Fibroblast of peridontal ligament (primary cell): Measurements from ENCODE around the gene NUDT21.
"Not testable (repeated sequence)": the region's sequence is repeated elsewhere in the genome, so short reads cannot be mapped to it uniquely, and the experiment has no call there.

Experiments used
- DNase-seq: peaks from one replicate; pipeline ENCODE4 v3.0.0-alpha.2; 2010; ENCODE audit errors: extremely low read depth

Gene NUDT21

DNA sequence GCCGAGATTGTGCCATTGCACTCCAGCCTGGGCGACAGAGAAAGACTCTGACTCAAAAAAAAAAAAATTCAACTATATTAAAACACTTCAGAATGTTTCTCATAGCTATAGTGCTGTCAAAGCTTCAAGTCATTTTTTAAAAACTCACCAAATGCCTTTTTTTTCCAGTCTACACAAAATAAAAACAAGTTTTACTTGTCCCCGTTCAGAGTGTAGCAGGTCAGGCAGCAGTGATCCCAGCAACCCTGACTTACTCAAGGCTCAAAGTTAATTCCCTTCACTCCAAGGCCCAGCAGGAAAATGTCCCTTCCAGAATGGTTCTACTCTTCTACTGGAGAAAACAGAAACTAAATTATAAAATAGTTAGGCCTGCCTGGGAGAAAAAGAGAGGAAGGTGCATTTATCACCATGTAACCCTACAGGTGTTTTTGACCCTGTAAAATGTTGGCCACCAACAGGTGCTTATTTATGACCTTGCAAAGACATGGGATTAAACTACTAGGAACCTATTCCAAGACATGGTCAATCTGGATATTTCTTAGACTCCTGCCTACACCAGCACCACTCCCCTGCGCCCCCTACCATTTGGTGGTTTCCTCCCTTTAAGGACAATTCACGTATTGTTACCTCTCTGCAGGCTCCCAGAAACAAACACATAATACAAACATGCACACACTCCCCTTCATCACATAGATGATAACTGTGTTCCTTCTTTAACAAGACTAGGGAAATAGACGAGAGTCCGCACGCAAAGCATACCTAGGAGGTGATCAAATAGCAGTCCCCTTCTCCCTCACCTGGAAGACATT, 31.2 kb downstream of the NUDT21 start:
- DNase-seq, result no peak

DNA sequence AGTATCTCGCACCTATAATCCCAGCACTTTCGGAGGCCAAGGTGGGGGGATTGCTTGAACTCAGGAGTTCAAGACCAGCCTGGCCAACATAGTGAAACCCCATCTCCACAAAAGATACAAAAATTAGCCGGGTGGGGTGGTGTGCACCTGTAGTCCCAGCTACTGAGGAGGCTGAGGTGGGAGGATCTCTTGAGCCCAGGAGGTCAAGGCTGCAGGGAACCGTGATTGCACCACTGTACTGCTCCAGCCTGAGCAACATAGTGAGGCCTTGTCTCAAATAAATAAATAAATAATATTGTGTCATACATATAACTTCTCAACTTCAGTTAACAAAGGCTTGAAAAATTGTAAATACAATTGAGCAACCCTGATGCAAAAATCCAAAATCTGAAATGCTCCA, 34.0 kb downstream of the NUDT21 start:
- DNase-seq, result no peak

DNA sequence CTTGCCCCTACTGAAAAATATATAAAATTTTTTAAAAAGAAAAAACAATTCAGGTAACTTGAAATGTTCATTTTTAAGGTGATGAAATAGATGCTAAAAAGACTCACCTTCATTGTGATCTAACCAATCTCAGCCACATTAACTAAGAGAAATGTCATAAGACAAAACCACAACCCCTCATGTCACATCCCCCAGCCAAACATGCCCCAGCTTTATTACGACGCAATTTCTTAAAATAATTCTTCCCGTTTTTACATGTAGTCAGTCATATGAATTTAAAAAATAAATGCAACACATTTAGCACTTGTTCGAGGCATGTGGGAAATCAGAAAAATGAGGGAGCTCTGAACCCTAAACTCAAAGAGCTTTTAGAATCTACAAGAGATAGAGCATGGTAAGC, 35.3 kb downstream of the NUDT21 start:
- DNase-seq, result no peak

DNA sequence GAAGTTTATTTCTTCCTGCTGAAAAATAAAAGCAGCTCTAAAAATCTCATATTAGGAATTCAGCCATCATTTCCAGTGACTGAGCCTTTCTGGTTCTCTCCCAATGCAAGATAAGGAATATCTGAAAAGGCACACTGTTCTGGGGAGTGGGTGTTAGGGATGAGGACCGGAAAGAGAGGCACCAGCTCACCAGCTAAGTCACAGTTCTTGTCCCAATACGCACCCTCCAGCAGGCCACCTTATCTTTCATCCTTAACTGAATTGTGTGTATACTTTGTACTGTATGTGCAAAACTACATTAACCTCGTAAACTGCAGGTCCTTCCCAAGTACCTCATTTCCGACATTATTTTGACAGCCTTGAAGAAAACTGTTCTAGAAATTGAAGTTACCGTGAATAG, 36.8 kb downstream of the NUDT21 start:
- DNase-seq, result no peak

DNA sequence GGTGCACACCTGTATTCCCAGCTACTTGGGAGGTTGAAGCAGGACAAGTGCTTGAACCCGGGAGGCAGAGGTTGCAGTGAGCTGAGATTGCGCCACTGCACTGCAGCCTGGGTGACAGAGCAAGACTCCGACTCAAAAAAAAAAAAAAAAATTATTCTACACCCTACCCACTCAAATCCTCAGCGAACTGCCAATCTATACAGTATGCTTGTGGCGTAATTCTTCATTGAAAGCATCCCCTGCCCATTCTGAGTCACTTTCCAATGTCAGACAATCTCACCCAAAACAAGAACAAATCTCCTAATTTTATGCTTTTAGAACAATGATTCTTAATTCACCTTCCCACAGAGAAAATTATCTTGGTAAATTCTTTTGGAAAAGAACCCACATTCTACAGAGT, 37.8 kb downstream of the NUDT21 start:
- no peak for DNase-seq

DNA sequence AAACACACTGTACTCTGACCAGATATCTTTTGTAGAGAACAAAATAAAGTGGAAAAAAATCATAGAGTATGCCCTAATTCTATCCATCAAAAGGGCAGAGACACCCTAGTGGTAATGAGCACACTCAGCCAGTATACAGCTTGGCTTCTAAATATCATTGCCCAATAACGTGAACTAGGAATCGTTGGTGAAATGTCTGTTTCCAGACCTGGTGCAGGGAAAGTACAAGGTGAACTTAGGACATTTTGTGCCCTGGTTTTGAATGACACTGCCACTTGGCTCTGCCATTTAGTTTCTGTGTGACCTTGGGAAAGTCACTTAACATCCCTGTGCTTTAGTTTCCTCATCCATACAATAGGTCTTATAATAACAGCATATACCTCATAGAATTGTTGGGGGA, 39.5 kb downstream of the NUDT21 start:
- DNase-seq, result no peak

DNA sequence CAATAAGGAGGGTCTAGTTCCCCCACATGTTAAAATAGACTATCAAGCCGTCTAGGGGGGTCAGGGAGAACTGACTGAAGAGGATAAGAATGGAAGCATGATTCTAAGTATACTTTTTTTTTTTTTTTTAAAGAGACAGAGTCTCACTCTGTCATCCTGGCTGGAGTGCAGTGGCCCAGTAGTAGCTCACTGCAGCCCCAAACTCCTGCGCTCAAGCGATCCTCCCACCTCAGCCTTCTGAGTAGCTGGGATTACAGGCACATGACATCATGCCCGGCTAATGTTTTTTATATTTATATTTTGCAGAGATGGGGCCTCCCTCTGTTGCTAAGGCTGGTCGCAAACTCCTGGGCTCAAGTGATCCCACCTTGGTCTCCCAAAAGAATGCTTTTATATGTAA, 40.0 kb downstream of the NUDT21 start:
- DNase-seq, result no peak

DNA sequence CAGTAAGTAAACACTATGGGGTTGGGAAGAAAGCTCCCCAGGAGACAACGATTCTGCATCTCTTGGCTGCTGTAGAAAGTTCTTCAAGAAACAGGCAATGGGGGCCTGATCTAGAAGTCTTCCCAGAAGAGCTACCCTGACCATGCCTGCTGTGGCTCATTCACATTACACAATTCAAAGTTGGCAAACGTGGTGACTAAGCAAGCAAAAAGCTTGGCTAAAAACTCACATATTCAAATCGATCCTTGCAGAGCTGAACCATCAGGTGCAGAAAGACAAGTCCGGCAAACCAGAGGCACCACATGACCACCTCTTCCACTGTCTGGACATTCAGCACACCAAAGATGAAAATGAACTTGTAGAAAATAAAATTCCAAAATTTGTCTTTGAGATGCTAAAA, 41.9 kb downstream of the NUDT21 start:
- DNase-seq, result peak; percentile 62

DNA sequence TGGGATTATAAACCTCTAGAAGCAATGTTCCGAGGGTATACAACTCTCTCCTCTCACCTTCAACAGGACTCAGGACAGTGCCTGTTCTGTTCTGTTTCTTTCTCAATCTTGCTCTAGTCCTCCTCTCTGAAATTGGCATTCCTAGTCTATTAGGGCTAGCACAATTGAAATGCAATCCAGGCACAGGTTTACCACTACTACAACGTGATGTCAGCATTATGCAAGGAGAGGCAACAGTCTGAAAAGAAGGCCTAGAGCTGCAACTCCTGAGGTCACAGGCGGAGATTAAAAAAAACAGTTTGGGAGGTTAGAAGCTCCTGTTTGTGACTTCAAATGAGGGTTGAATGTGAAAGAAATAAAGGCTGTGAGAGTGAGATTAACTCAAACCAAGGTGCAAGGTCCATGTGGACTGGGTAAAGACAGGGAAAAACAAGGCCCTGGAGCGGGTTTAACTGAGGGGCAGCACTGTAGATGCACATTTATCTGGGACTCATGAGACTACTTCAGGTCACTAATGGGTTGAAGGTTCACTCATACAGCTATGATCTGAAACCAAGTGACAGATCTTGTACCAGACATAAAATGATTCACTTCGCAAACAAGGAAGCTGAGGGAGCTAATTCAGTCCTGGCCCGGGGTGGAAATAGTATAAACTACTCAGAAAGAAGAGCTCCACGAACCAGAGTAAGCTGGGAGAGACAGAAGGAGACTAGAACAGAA, 42.6 kb downstream of the NUDT21 start:
- DNase-seq, result no peak

DNA sequence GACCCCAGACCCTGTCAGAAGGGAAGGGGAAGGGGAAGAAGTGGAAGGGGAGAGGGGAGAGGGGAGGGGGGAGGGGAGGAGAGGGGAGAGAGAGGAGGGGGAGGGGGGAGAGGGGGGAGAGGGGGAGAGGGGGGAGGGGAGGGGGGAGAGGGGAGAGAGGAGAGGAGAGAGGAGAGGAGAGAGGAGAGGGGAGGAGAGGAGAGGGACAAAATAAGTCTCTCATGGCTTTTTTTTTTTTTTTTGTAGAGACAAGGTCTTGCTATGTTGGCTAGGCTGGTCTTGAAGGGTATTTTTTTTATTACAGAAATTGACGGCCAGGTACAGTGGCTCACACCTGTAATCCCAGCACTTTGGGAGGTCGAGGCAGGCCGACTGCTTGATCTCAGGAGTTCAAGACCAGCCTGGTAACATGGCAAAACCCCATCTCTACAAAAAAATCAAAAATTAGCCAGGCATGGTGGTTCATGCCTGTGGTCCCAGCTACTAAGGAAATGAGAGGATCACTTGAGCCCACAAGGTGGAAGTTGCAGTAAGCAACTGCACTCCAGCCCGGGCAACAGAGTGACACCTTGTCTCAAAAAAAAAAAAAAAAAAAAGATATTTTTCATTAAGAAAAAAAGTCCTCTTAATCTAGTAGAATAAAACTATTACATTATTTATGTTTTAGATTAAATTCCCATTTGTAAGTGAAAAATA, 45.0 kb downstream of the NUDT21 start:
- no peak for DNase-seq

DNA sequence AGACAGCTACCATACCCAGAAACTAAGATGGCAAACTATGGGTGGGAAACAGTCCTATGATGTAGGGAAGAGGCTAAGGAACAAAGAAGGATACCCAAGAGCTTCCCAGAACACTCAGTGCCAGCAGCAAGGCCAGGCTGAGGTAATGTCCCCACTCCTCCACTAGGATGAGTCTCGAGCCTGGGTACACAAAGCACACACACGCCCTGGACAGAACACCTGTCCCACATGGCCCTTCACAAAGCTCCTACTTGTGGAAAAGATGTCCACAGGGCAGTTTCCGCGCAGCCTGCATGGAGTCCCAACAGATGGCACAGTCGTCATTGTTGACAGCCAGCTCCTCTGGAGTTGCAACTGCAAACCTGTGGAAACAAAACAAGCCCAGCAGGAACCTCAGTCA, 49.6 kb downstream of the NUDT21 start:
- no peak for DNase-seq

DNA sequence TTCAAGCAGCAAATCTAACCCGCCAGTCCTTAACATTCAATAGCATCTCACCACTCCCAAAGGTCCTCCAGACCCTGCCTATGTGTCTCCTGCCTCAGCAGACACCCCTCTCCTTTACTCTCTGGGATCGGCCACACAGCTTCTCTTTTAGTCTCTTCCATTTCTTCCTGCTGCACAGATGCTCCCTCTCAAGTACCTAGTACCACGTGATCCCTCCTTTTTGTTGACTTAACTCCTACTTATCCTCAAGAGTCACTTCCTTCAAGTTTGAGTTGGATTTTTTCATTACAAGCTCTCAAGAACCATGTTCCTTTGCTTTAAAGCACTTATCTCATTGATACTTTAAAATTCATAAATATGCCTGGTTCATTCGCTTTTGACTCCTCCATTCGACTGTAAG, 50.7 kb downstream of the NUDT21 start:
- DNase-seq, result no peak

DNA sequence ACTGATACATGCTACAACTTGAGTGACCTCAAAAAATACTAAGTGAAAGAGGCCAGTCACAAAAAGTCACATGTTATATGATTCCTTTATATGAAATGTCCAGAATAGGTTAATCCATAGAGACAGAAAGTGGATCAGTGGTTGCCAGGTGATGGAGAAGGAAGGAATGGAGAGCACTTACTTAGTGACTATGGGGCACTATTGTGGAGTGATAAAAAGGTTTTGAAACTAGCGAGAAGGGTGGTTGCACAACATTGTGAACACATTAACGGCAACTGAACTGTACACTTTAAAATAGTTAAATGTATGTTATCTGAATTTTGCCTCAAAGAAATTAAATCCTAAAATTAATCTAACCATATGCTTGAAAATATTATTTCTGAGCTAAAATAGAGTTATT, 51.6 kb downstream of the NUDT21 start:
- DNase-seq, result no peak

DNA sequence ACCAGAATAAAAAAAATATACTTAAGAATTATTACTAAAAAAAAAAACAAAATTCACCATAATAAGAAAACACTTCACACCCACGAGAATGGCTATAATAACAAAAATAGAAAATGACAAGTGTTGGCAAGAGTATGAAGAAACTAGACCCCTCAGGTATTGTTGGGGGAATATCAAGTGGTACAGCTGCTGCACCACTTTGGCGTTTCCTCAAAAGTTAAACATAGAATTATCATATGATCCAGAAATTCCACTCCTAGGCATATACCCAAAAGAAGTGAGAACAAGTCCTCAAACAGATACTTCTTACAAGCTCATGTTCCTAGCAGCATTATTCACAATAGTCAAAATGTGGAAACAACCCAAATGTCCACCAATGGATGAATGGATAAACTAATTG, 52.1 kb downstream of the NUDT21 start:
- DNase-seq, result no peak

DNA sequence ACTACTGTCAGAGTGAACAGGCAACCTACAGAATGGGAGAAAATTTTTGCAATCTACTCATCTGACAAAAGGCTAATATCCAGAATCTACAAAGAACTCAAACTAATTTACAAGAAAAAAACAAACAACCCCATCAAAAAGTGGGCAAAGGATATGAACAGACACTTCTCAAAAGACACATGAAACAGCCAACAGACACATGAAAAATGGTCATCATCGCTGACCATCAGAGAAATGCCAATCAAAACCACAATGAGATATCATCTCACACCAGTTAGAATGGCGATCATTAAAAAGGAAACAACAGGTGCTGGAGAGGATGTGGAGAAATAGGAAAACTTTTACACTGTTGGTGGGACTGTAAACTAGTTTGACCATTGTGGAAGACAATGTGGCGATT, 54.4 kb downstream of the NUDT21 start:
- not testable (repeated sequence) for DNase-seq

DNA sequence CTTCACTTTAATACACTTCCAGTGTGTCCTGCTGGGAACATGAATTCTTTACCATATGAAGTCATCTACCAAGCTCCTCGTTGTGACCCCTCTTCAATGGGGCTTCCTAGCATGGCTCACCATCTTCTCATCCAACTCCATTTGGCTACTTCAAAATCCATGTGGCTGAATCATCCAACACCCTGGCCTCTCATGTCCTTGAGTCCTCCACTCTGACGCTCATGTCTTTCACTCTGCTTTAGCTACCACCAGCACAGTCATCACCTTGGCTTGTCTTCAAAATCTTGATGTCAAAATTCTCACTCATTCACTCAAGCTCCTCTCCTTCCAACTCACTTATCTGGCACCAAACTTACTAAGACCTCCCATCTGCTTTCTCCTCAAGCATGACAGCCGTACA, 61.6 kb downstream of the NUDT21 start:
- DNase-seq, result peak; percentile 92

DNA sequence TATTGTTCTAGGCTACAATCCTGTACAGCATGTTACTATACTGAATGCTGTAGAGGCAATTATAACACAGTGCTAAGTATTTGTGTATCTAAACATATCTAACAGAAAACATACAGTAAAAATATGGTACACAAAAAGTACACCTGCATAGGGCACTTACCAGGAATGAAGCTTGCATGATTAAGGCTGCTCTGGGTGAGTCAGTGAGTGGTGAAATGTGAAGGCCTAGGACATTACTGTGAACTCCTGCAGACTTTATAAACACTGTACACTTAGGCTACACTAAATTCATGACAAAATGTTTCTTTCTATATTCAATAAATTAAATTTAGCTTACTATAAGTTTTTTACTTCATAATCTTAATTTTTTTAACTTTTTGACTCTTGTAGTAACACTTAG, 62.9 kb downstream of the NUDT21 start:
- peak; percentile 37 for DNase-seq

DNA sequence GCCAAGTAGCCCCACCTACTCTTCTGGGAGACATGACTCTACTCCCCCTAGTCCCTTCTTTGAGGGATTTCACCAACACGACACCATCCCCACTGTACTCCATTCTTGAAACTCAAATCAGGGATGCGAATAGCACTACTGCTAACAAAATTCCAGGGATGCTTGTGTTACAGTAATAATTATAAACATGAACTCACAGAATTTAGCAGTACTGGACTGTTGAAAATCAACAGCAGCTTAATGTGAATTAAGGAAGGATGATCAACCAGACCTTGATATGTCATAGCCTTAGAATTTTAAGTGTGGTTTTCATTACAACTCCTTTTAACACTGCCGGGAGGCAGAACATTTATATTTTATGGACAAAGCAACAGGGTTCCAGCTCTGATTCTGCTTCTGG, 63.7 kb downstream of the NUDT21 start:
- DNase-seq, result no peak

DNA sequence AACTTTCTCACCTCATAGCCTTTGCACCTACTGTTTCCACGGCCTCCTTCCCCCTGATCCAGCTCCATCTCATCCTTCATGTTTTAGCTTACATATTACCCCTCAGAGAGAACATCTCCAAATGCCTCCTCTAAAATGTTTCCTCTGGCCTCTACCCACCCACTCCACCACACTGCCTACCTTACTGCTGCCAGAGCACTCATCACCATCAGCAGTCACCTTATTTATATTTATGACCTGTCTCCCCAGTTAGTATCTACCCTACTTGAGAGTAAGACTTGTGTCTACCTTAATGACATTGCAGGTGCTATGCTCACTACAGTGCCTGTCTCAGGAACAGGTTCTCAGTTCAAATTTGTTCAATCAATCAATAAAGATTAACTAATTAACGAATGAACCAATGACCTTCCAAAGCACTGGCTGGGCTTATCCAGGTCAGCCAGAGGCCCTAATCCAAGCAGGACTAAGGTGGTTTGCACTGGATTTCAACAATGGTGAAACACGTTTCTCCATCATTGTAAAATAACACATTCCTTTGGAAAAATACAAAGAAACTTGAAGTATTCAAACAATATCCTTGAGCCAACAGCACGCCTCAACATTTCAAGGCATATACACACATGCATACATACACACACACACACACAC, 66.9 kb downstream of the NUDT21 start:
- DNase-seq, result no peak

DNA sequence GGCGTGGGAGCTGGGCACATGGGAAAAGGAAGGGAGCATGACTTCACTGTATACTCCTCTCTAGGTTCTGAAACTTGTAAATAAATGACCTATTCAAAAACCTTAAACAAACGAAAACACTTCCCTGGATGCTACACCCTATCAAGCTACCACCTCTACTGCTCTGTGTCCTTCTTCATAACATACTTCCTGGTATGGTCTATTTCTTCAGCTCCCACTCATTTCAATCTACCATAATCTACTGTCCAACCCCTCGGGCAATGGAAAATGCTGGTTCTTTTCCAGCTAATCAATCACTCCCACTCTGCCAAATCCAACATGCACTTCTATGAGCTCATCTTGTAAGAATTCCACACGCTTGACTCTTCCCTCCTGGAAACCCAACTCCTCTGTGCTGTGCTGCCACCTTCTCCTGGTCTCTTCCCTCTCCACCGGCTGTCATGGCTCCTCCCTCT, 68.2 kb downstream of the NUDT21 start:
- no peak for DNase-seq

DNA sequence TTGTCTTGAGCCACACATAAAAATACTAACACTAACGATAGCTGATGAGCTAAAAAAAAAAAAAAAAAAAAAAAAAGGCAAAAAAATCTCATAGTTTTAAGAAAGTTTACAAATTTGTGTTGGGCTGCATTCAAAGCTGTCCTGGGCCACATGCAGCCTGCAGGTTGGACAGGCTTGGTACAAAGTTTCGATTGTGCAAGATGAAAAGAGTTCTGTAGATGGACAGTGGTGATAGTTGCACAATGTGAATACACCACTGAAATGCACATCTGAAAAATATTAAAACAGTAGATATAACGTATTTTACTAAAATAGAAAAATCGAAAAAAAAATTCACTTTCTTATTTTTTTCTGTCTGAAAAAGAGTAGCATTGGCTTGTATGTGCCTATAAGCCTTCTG, 68.7 kb downstream of the NUDT21 start:
- DNase-seq, result no peak

DNA sequence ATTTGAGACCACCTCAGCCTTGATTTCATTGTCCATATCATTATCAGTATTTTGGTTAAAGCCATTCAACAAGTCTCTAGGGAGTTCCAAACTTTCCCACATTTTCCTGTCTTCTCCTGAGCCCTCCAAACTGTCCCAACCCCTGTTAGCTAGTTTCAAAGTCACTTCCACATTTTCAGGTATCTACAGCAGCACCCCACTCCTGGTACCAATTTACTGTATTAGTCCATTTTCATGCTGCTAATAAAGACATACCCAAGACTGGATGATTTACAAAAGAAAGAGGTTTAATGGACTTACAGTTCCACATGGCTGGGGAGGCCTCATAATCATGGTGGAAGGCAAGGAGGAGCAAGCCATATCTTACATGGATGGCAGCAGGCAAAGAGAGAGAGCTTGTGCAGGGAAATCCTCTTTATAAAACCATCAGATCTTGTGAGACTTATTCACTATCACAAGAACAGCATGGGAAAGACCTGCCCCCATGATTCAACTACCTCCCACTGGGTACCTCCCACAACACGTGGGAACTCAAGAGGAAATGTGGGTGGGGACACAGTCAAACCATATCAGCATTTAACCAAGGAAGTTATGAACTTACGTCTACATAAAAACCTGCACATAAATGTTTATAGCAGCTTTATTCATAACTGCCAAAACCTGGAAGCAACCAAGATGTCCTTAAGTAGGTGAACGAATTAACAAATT, 70.2 kb downstream of the NUDT21 start:
- DNase-seq, result not testable (repeated sequence)
